RWPE1 (cell line): ENCODE measurements around the gene ZCCHC24.

Experiments used
- CTCF ChIA-PET: fragments of 350-600 bp; sonication (Branson Sonifier 250); formaldehyde crosslinking; extraction: SDS; loops from one replicate; lab custom pipeline; 2021; lab: Yijun Ruan, JAX
- POLR2A ChIA-PET: fragments of 400-600 bp; formaldehyde crosslinking; extraction: SDS; loops from one replicate; lab custom pipeline; 2020; ENCODE audit warnings: antibody characterized with exemption; ENCODE audit not compliant: low non-redundant PET; lab: Yijun Ruan, JAX
- DNase-seq: peaks from one replicate; pipeline ENCODE4 v3.0.0; 2012; ENCODE audit warnings: low spot score
- H3K27ac ChIP-seq: fragments of 450-650 bp; 2 replicates; pipeline ENCODE4 v1.5.1; 2017
- CTCF ChIP-seq: fragments of 450-650 bp; conservative IDR thresholded peaks from 2 replicates; pipeline ENCODE4 v1.5.1; 2017; ENCODE audit warnings: low read depth, mild to moderate bottlenecking

Gene ZCCHC24

GRCh38 chr10:79417731-79418130 lies 27.7 kb downstream of the ZCCHC24 start:
- H3K27ac ChIP-seq = no peak overlapping the region
- POLR2A ChIA-PET = no interaction called here
- DNase-seq = no peak
- CTCF ChIA-PET = no interaction called here
- TF ChIP-seq CTCF = no peak

GRCh38 chr10:79417266-79417665 lies 28.2 kb downstream of the ZCCHC24 start:
- TF ChIP-seq CTCF = no peak
- ChIA-PET CTCF (no interaction called here), POLR2A (no interaction called here)
- no peak overlapping the region for H3K27ac ChIP-seq
- DNase-seq = no peak

- ChIA-PET CTCF (no interaction called here), POLR2A (no interaction called here)
- H3K27ac ChIP-seq = no peak overlapping the region
- no peak for TF ChIP-seq CTCF
- DNase-seq = no peak
Measured at GRCh38 chr10:79416578-79417255, 28.7 kb downstream of the ZCCHC24 start.

- TF ChIP-seq CTCF = no peak
- POLR2A ChIA-PET = no interaction called here
- CTCF ChIA-PET = interaction anchor here (0.8 kb wide), 1 partner anchor 41 kb away, joined by 6 read pairs; no protein-coding TSS in a partner anchor
- no peak overlapping the region for H3K27ac ChIP-seq
- no peak for DNase-seq
Measured at GRCh38 chr10:79415736-79416577, 29.5 kb downstream of the ZCCHC24 start.

- no peak for TF ChIP-seq CTCF
- no peak overlapping the region for H3K27ac ChIP-seq
- CTCF ChIA-PET = no interaction called here
- POLR2A ChIA-PET = no interaction called here
- no peak for DNase-seq
Measured at GRCh38 chr10:79414714-79415113, 30.7 kb downstream of the ZCCHC24 start.

- TF ChIP-seq CTCF = no peak
- POLR2A ChIA-PET = no interaction called here
- DNase-seq = no peak
- H3K27ac ChIP-seq = no peak overlapping the region
- CTCF ChIA-PET = no interaction called here
Measured at GRCh38 chr10:79413196-79413595, 32.2 kb downstream of the ZCCHC24 start.
